HL-60 (cell line): Measurements from ENCODE around the gene OR5AU1.

Experiments
- CTCF ChIP-seq: IDR thresholded peaks from one replicate; pipeline ENCODE4 v1.5.1; 2011; ENCODE audit warnings: low read length, control low read depth, inconsistent platforms; ENCODE audit not compliant: insufficient read depth
- REST ChIP-seq: IDR thresholded peaks from 2 replicates; pipeline ENCODE4 v1.6.1; 2012; ENCODE audit warnings: low read depth; ENCODE audit not compliant: insufficient replicate concordance
- SPI1 ChIP-seq: IDR thresholded peaks from 2 replicates; pipeline ENCODE4 v1.6.1; 2012; ENCODE audit warnings: low read depth, mild to moderate bottlenecking, borderline replicate concordance

DNA sequence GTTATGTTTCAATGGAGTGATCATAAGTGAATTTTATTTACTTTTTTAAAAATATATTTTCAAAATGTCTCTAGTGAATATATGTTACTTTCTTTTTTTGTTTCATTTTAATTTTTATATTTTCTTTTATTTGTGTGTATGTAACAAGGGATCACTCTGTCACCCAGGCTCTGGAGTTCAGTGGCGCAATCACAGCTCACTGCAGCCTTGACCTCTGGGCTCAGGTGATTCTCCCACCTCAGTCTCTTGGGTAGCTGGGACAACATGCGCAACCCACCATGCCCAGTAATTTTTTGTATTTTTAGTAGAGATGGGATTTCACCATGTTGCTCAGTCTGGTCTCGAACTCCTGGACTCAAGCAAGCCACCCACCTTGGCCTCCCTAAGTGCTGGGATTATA lies 36.9 kb downstream of the OR5AU1 start:
- no peak for TF ChIP-seq CTCF
- TF ChIP-seq REST, result no peak
- no peak for TF ChIP-seq SPI1
